Measurements from ENCODE around the gene XPO4. TPM values are rescaled to one million over a fixed set of nuclear protein-coding genes. Genes with fewer than 3 reads are reported as not detected.

The XPO4 gene
- total and polyA plus RNA-seq, 2 of the 8 experiments (the other 6 are each of a cell fraction or from before 2014, with no cell fraction given), result 11.9 to 33.3 TPM

DNA sequence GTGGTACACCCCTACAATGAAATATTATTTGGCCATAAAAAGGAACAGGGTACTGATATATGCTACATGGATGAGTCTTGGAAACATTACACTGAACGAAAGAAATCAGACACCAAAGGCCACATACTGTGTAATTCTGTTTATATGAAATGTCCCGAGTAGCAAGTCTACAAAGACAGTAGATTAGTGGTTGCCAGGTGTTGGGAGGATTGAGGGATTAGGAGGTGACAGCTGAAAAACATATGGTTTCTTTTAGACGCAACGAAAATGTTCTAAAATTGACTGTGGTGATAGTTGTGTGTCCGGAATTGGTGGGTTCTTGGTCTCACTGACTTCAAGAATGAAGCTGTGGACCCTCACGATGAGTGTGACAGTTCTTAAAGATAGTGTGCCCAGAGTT is 163.9 kb downstream of the XPO4 start:
- H3K27ac ChIP-seq (ENCODE audit: low read depth, low read length), result no peak overlapping the region
- ChIA-PET POLR2A (ENCODE audit: partially characterized antibody) (interaction anchor here (1.5 kb wide), 1 partner anchor 15 kb away, joined by 3 read pairs; no protein-coding TSS in a partner anchor), CTCF (ENCODE audit: partially characterized antibody) (interaction anchor here (1.0 to 4.4 kb wide), 2 partner anchors 16 to 27 kb away, joined by 3 to 18 read pairs; no protein-coding TSS in a partner anchor)
- no peak overlapping the region for H3K18ac ChIP-seq (ENCODE audit: extremely low read depth, low read length)
- no peak overlapping the region for H3K14ac ChIP-seq (ENCODE audit: insufficient read length)
- H3K27me3 ChIP-seq (replicated peaks in 1 of 4; ENCODE audit: control insufficient read depth in 3 of 4, extremely low read depth in 1 of 4, insufficient read depth in 3 of 4, low read length in 3 of 4), result no peaks in the 10 kb centered on the region
- 88% methylated on average over 6 of the region's 6 CpGs; no CpG with 5 or more reads in 1 of the 2 experiments for WGBS, 2 experiments (ENCODE audit: extremely low coverage in 1 of 2, insufficient coverage in 1 of 2, insufficient read length in 1 of 2, insufficient replicate concordance in 2 of 2, low coverage in 1 of 2, low lambda C conversion rate in 2 of 2, missing lambda C conversion rate in 1 of 2)
- no peak overlapping the region for H2BK5ac ChIP-seq (ENCODE audit: low read depth, low read length)
- H3K79me2 ChIP-seq (ENCODE audit: control insufficient read depth in 1 of 2, insufficient read depth in 2 of 2, low read length in 2 of 2), result no peaks in the 10 kb centered on the region
- H2AK5ac ChIP-seq (ENCODE audit: low read depth, low read length), result no peak overlapping the region
- DNase-seq (ENCODE audit: low read depth in 1 of 2, low spot score in 2 of 2) (no peak), FAIRE-seq (no peak)
- H3K9ac ChIP-seq (replicated peaks in 1 of 4; ENCODE audit: extremely low read depth in 1 of 4, low read depth in 3 of 4, low read length in 3 of 4), result no peak overlapping the region
- H2BK20ac ChIP-seq (ENCODE audit: low read length), result no peak overlapping the region
- no peak overlapping the region for H4K91ac ChIP-seq (replicated peaks; ENCODE audit: insufficient read length, low read length)
- H4K8ac ChIP-seq (ENCODE audit: extremely low read depth, insufficient read depth, low read length), result no peak overlapping the region
- no peak overlapping the region for H2BK15ac ChIP-seq (ENCODE audit: low read length)
- H2BK12ac ChIP-seq (ENCODE audit: low read depth, low read length), result no peak overlapping the region
- H3K36me3 ChIP-seq (ENCODE audit: control insufficient read depth in 2 of 4, insufficient read depth in 4 of 4, low read length in 3 of 4), result peaks cover 0 to 5% (median 0%) of the 10 kb centered on the region in 4 experiments; a peak in 1 of 8 replicates
- no peak overlapping the region for H3K4me2 ChIP-seq (ENCODE audit: insufficient read depth in 1 of 2, low read depth in 2 of 2, low read length in 2 of 2)
- H3K4me1 ChIP-seq (replicated peaks in 1 of 4; ENCODE audit: control insufficient read depth in 3 of 4, insufficient read depth in 4 of 4, low read length in 3 of 4), result no peaks in the 10 kb centered on the region
- no peaks in the 10 kb centered on the region for H3K79me1 ChIP-seq (ENCODE audit: low read depth, low read length)
- no peaks in the 10 kb centered on the region for H3K23me2 ChIP-seq (ENCODE audit: low read depth, low read length)
- no peak overlapping the region for H4K5ac ChIP-seq (ENCODE audit: insufficient read length, low read depth, low read length)
- no peak overlapping the region for H2BK120ac ChIP-seq (replicated peaks; ENCODE audit: low read depth, low read length)
- no peak overlapping the region for H3K23ac ChIP-seq (ENCODE audit: insufficient read length)
- no peak overlapping the region for H3K4me3 ChIP-seq (ENCODE audit: extremely low read depth in 1 of 4, insufficient read depth in 2 of 4, low read depth in 3 of 4, low read length in 4 of 4)
- no peaks in the 10 kb centered on the region for H4K20me1 ChIP-seq (replicated peaks in 1 of 2; ENCODE audit: control insufficient read depth in 1 of 2, insufficient read depth in 2 of 2, low read length in 2 of 2)
- H2AFZ ChIP-seq (ENCODE audit: low read length), result no peak overlapping the region
- peaks cover 4 to 8% of the 10 kb centered on the region in 2 experiments; a peak in 1 of 4 replicates for H3K9me3 ChIP-seq (ENCODE audit: insufficient read depth in 2 of 2, low read depth in 1 of 2, low read length in 1 of 2)
- no peak overlapping the region for H3K56ac ChIP-seq (replicated peaks; ENCODE audit: insufficient read length, low read depth, low read length)
- H3K4ac ChIP-seq (replicated peaks; ENCODE audit: insufficient read length, low read depth, low read length), result no peak overlapping the region
- TF ChIP-seq HDAC2 (IDR thresholded peaks at IDR 0.05; ENCODE audit: borderline replicate concordance in 1 of 2, low read depth in 2 of 2, low read length in 2 of 2), result no peak
- no peak for TF ChIP-seq RXRA (IDR thresholded peaks at IDR 0.05; ENCODE audit: insufficient read depth, low read depth, low read length)
- TF ChIP-seq PHF8 (conservative IDR thresholded peaks at IDR 0.05; ENCODE audit: low read depth, low read length), result no peak
- TF ChIP-seq, protein P1, sequence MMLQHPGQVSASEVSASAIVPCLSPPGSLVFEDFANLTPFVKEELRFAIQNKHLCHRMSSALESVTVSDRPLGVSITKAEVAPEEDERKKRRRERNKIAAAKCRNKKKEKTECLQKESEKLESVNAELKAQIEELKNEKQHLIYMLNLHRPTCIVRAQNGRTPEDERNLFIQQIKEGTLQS (IDR thresholded peaks at IDR 0.05; ENCODE audit: insufficient read depth, low read depth, low read length), result no peak
- TF ChIP-seq POLR2A (IDR thresholded peaks at IDR 0.05; ENCODE audit: control extremely low read depth in 1 of 2, low read depth in 2 of 2, low read length in 2 of 2), result no peak
- no peak for TF ChIP-seq CBX5 (IDR thresholded peaks at IDR 0.05; ENCODE audit: low read depth, low read length)
- no peak for TF ChIP-seq EZH2 (IDR thresholded peaks at IDR 0.05; ENCODE audit: low read depth, low read length, severe bottlenecking)
- TF ChIP-seq KDM5A (IDR thresholded peaks at IDR 0.05; ENCODE audit: low read length), result no peak
- TF ChIP-seq TAF7 (optimal IDR thresholded peaks at IDR 0.05; ENCODE audit: borderline replicate concordance, low read depth, low read length), result no peak
- TF ChIP-seq SP4 (IDR thresholded peaks at IDR 0.05; ENCODE audit: low read length), result no peak
- no peak for TF ChIP-seq HDAC6 (IDR thresholded peaks at IDR 0.05; ENCODE audit: low read depth, low read length)
- no peak for TF ChIP-seq FOSL1 (IDR thresholded peaks at IDR 0.05; ENCODE audit: insufficient read depth, low read depth, low read length)
- TF ChIP-seq ASH2L (IDR thresholded peaks at IDR 0.05; ENCODE audit: low read length), result no peak
- TF ChIP-seq, protein P2, sequence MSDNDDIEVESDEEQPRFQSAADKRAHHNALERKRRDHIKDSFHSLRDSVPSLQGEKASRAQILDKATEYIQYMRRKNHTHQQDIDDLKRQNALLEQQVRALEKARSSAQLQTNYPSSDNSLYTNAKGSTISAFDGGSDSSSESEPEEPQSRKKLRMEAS (IDR thresholded peaks at IDR 0.05), result no peak
